ENCODE results near the gene BRIX1. TPM values are rescaled to one million over a fixed set of nuclear protein-coding genes. Genes with fewer than 3 reads are reported as not detected.

The BRIX1 gene
- total and polyA plus RNA-seq, 2 of the 13 experiments (the other 11 are each of a cell fraction or from before 2014, with no cell fraction given) = 23.6 to 78.4 TPM

GRCh38 chr5:34895641-34896419 is 19.7 kb upstream of the BRIX1 start:
- FAIRE-seq (no peak), DNase-seq (ENCODE audit: low spot score) (no peak), ATAC-seq (no peak)
- Histone ChIP-seq H3K4me1 (ENCODE audit: insufficient read depth, low read length) (peaks cover 26% of the 10 kb centered on the region), H3K27ac (ENCODE audit: extremely low read length, insufficient read depth, low read length) (no peak overlapping the region), H3K4me2 (ENCODE audit: low read depth, low read length) (no peak overlapping the region), H3K4me3 (replicated peaks in 1 of 3; ENCODE audit: insufficient read depth in 1 of 3, low read depth in 2 of 3, low read length in 3 of 3) (no peak overlapping the region), H3K9me3 (ENCODE audit: low read length) (no peaks in the 10 kb centered on the region), H3K79me2 (ENCODE audit: insufficient read depth, low read length) (no peaks in the 10 kb centered on the region), H2AFZ (ENCODE audit: low read length) (no peak overlapping the region), H4K20me1 (ENCODE audit: insufficient read depth, low read length) (no peaks in the 10 kb centered on the region), H3K9ac (ENCODE audit: insufficient read depth, low read depth, low read length) (no peak overlapping the region), H3K27me3 (ENCODE audit: control insufficient read depth in 1 of 2, insufficient read depth in 2 of 2, low read length in 2 of 2) (no peaks in the 10 kb centered on the region), H3K36me3 (replicated peaks in 1 of 2; ENCODE audit: control insufficient read depth in 1 of 2, insufficient read depth in 2 of 2, low read length in 2 of 2) (no peaks in the 10 kb centered on the region)
- WGBS (ENCODE audit: low lambda C conversion rate) = no CpG with 5 or more reads among the region's 2 CpGs
- in situ Hi-C loops (cut with HindIII; ENCODE audit: extremely low pct_ligation_motif_present, low pct_unique_long_range_greater_than_20kb) (loop anchor here (5.0 kb wide), 1 partner anchor 409 kb away; no protein-coding TSS in a partner anchor), intact Hi-C loops (cut with micrococcal nuclease; ENCODE audit: unreplicated experiment) (no loop called here)
- TF ChIP-seq NPAS2 (CRISPR knock-in tag; IDR thresholded peaks at IDR 0.05; ENCODE audit: borderline replicate concordance) (no peak), CBX5 (CRISPR knock-in tag; IDR thresholded peaks at IDR 0.05; ENCODE audit: borderline replicate concordance) (no peak), REPIN1 (CRISPR knock-in tag; IDR thresholded peaks at IDR 0.05; ENCODE audit: borderline replicate concordance, low read depth) (no peak), RELA (CRISPR knock-in tag; IDR thresholded peaks at IDR 0.05) (no peak), ZNF136 (CRISPR knock-in tag; IDR thresholded peaks at IDR 0.05; ENCODE audit: low read depth) (no peak), ZNF468 (CRISPR knock-in tag; IDR thresholded peaks at IDR 0.05) (no peak), SATB2 (CRISPR knock-in tag; IDR thresholded peaks at IDR 0.05) (no peak), HNF1A (IDR thresholded peaks at IDR 0.05; ENCODE audit: low read depth) (no peak), HNF1A (CRISPR knock-in tag; IDR thresholded peaks at IDR 0.05; ENCODE audit: borderline replicate concordance) (no peak)
- CTCF ChIA-PET (ENCODE audit: low intra/inter-chr PET ratio, low total read pairs) = no interaction called here
- BruUV-seq (replicated peaks) = no TSS peak
- POLR2A ChIA-PET = interaction anchor here (0.8 kb wide), 1 partner anchor 57 kb away, joined by 4 read pairs; the partner anchor contains the start of gene TTC23L

Data from HepG2 (cell line).